HG03558 (cell line): ENCODE data around the gene ASCC1.

Experiments
- ATAC-seq: cut with Tn5 transposase; IDR thresholded peaks from one replicate; pipeline ENCODE4 v1.9.1; 2021; ENCODE audit warnings: moderate number of reproducible peaks; ENCODE audit not compliant: unreplicated experiment; ENCODE audit errors: extremely low read depth

ASCC1 gene

GRCh38 chr10:72106154-72106849 lies 109.8 kb downstream of the ASCC1 start:
- no peak for ATAC-seq

- ATAC-seq, result no peak
These were observed 110.4 kb downstream of the ASCC1 start for GRCh38 chr10:72105710-72106109.

- ATAC-seq, result no peak
These were observed 111.0 kb downstream of the ASCC1 start for GRCh38 chr10:72105098-72105475.

GRCh38 chr10:72104472-72105097 lies 111.5 kb downstream of the ASCC1 start:
- no peak for ATAC-seq

GRCh38 chr10:72099600-72099921 lies 116.5 kb downstream of the ASCC1 start:
- ATAC-seq, result no peak

GRCh38 chr10:72098836-72099599 lies 117.1 kb downstream of the ASCC1 start:
- no peak for ATAC-seq

- no peak for ATAC-seq
These were observed 117.7 kb downstream of the ASCC1 start for GRCh38 chr10:72098301-72098835.

GRCh38 chr10:72097448-72098300 lies 118.4 kb downstream of the ASCC1 start:
- no peak for ATAC-seq

GRCh38 chr10:72096115-72097000 lies 119.7 kb downstream of the ASCC1 start:
- ATAC-seq, result no peak

GRCh38 chr10:72095195-72095594 lies 120.9 kb downstream of the ASCC1 start:
- no peak for ATAC-seq

GRCh38 chr10:72094574-72094973 lies 121.5 kb downstream of the ASCC1 start:
- ATAC-seq, result no peak

GRCh38 chr10:72093450-72093849 lies 122.6 kb downstream of the ASCC1 start:
- ATAC-seq, result no peak

- no peak for ATAC-seq
These were observed 123.1 kb downstream of the ASCC1 start for GRCh38 chr10:72092987-72093386.

- ATAC-seq, result no peak
These were observed 123.7 kb downstream of the ASCC1 start for GRCh38 chr10:72092171-72092924.

- ATAC-seq, result no peak
These were observed 125.8 kb downstream of the ASCC1 start for GRCh38 chr10:72090326-72090725.

- ATAC-seq, result no peak
These were observed 126.5 kb downstream of the ASCC1 start for GRCh38 chr10:72089618-72090017.

GRCh38 chr10:72088889-72089575 lies 127.0 kb downstream of the ASCC1 start:
- ATAC-seq, result no peak
